HepG2 (cell line): Measurements from ENCODE around the gene SNAPIN. TPM values are rescaled to one million over a fixed set of nuclear protein-coding genes. Genes with fewer than 3 reads are reported as not detected.

Source experiments
- ATAC-seq: fragments of 200-7000 bp; cut with Tn5 transposase; 3 replicates; pipeline ENCODE4 v1.9.1; 2020; ENCODE audit warnings: mild to moderate bottlenecking, moderate library complexity
- BruUV-seq: library from RNA; stranded (reverse); fragments of 400-500 nt; replicated peaks from 2 replicates; lab custom pipeline; 2021; lab: Mats Ljungman, UMichigan
- CTCF ChIA-PET: fragments of 300-600 bp; formaldehyde crosslinking; extraction: SDS; loops from one replicate; lab custom pipeline; 2021; ENCODE audit warnings: low total read pairs, inconsistent platforms, low intra/inter-chr PET ratio; lab: Yijun Ruan, JAX
- POLR2A ChIA-PET: fragments of 350-600 bp; sonication (Branson Sonifier 250); formaldehyde crosslinking; loops from one replicate; lab custom pipeline; 2020; ENCODE audit warnings: antibody characterized with exemption, inconsistent platforms; lab: Yijun Ruan, JAX
- DNase-seq: peaks from one replicate; pipeline ENCODE4 v3.0.0-alpha.2; 2015; ENCODE audit warnings: low spot score
- FAIRE-seq: peaks from 3 replicates; lab custom pipeline; 2011; peaks lifted over from hg19 to GRCh38; lab: Jason Lieb, UNC
- H2AFZ ChIP-seq: one replicate; pipeline ENCODE4 v1.6.1; 2011; ENCODE audit warnings: low read length, inconsistent platforms
- H3K27ac ChIP-seq: fragments of 300-600 bp; 3 replicates; pipeline ENCODE4 v1.8.0; 2011; ENCODE audit warnings: mixed run types, mild to moderate bottlenecking, mixed read lengths, low read length, inconsistent platforms; ENCODE audit not compliant: insufficient read depth; ENCODE audit errors: extremely low read length
- H3K27me3 ChIP-seq, 2 experiments: fragments of 200-600 bp in 1 of 2; 2 replicates in 1 of 2; 3 replicates in 1 of 2; pipeline versions ENCODE4 v1.6.0 to v1.8.0; 2011; ENCODE audit warnings: low read length in 2 of 2, mild to moderate bottlenecking in 2 of 2, moderate library complexity in 2 of 2, inconsistent platforms in 1 of 2; ENCODE audit not compliant: insufficient read depth in 2 of 2, control insufficient read depth in 1 of 2
- H3K36me3 ChIP-seq, 2 experiments: fragments of 200-600 bp in 1 of 2; replicated peaks in 1 of 2; 2 replicates in 1 of 2; 3 replicates in 1 of 2; pipeline versions ENCODE4 v1.5.1 to v1.8.0; 2011; ENCODE audit warnings: low read length in 2 of 2, inconsistent platforms in 1 of 2; ENCODE audit not compliant: insufficient read depth in 2 of 2, control insufficient read depth in 1 of 2
- H3K4me1 ChIP-seq: 2 replicates; pipeline ENCODE4 v1.5.1; 2012; ENCODE audit warnings: low read length, inconsistent platforms; ENCODE audit not compliant: insufficient read depth
- H3K4me2 ChIP-seq: 2 replicates; pipeline ENCODE4 v1.6.0; 2011; ENCODE audit warnings: low read depth, low read length, inconsistent platforms
- H3K4me3 ChIP-seq, 3 experiments: fragments of 200-600 bp in 1 of 3; sonication (generic), shearing (Covaris generic) in 1 of 3; replicated peaks in 1 of 3; 2 replicates each; pipeline ENCODE4 v1.5.1; 2011 to 2016; ENCODE audit warnings: low read length in 3 of 3, inconsistent platforms in 2 of 3, low read depth in 2 of 3, mild to moderate bottlenecking in 2 of 3, control low read depth in 1 of 3, mixed read lengths in 1 of 3; ENCODE audit not compliant: insufficient read depth in 1 of 3
- H3K79me2 ChIP-seq: one replicate; pipeline ENCODE4 v1.6.1; 2011; ENCODE audit warnings: low read length, inconsistent platforms; ENCODE audit not compliant: insufficient read depth
- H3K9ac ChIP-seq: 2 replicates; pipeline ENCODE4 v1.6.0; 2011; ENCODE audit warnings: mild to moderate bottlenecking, low read depth, low read length, inconsistent platforms; ENCODE audit not compliant: insufficient read depth
- H3K9me3 ChIP-seq: 2 replicates; pipeline ENCODE4 v1.5.1; 2012; ENCODE audit warnings: mild to moderate bottlenecking, low read length
- H4K20me1 ChIP-seq: 2 replicates; pipeline ENCODE4 v1.6.0; 2011; ENCODE audit warnings: inconsistent platforms, mild to moderate bottlenecking, low read length, moderate library complexity; ENCODE audit not compliant: insufficient read depth
- ARNTL ChIP-seq: sonication (generic); formaldehyde crosslinking; IDR thresholded peaks from 2 replicates; pipeline ENCODE4 v1.4.0; 2020; ENCODE audit warnings: mild to moderate bottlenecking, missing genetic modification reagents
- ASH2L ChIP-seq: fragments of 300-600, 200-600 bp; sonication (generic); IDR thresholded peaks from 2 replicates; pipeline ENCODE4 v1.7.0; 2017; ENCODE audit warnings: low read depth, mild to moderate bottlenecking, moderate library complexity, mixed read lengths, low read length; ENCODE audit not compliant: insufficient read length
- EHMT2 ChIP-seq: fragments of 200-600 bp; sonication (generic); IDR thresholded peaks from 2 replicates; pipeline ENCODE4 v1.7.0; 2017; ENCODE audit warnings: antibody characterized with exemption, low read depth, low read length, borderline replicate concordance
- GTF3A ChIP-seq: sonication (generic); formaldehyde crosslinking; conservative IDR thresholded peaks from 2 replicates; pipeline ENCODE4 v1.4.0; 2020; ENCODE audit warnings: mild to moderate bottlenecking, missing genetic modification reagents
- NONO ChIP-seq, 2 experiments: fragments of 450-650 bp in 1 of 2; sonication (generic) in 1 of 2; formaldehyde crosslinking in 1 of 2; IDR thresholded peaks in 1 of 2; conservative IDR thresholded peaks in 1 of 2; 2 replicates each; pipeline versions ENCODE4 v1.6.1 to v1.8.0; 2017 to 2022; ENCODE audit warnings: mild to moderate bottlenecking in 1 of 2, missing genetic modification reagents in 1 of 2, moderate library complexity in 1 of 2
- NR1H2 ChIP-seq: sonication (generic); formaldehyde crosslinking; IDR thresholded peaks from 2 replicates; pipeline ENCODE4 v1.8.1; 2022; ENCODE audit warnings: low read depth, missing genetic modification reagents, borderline replicate concordance
- TBP ChIP-seq: sonication (generic); formaldehyde crosslinking; IDR thresholded peaks from 2 replicates; pipeline ENCODE4 v1.5.0; 2020; ENCODE audit warnings: missing genetic modification reagents
- TBX2 ChIP-seq: sonication (generic); formaldehyde crosslinking; IDR thresholded peaks from 2 replicates; pipeline ENCODE4 v1.5.0; 2020; ENCODE audit warnings: missing genetic modification reagents, mild to moderate bottlenecking, borderline replicate concordance
- ZNF136 ChIP-seq: sonication (generic); formaldehyde crosslinking; IDR thresholded peaks from 2 replicates; pipeline ENCODE4 v1.8.1; 2022; ENCODE audit warnings: low read depth, mild to moderate bottlenecking, moderate library complexity, missing genetic modification reagents
- ZNF383 ChIP-seq: sonication (generic); formaldehyde crosslinking; IDR thresholded peaks from 2 replicates; pipeline ENCODE4 v1.4.0; 2020; ENCODE audit warnings: missing genetic modification reagents, mild to moderate bottlenecking, borderline replicate concordance
- ZNF883 ChIP-seq: sonication (generic); formaldehyde crosslinking; IDR thresholded peaks from 2 replicates; pipeline ENCODE4 v1.5.1; 2020; ENCODE audit warnings: mild to moderate bottlenecking, missing genetic modification reagents; ENCODE audit errors: not compliant biosample characterization
- WGBS: methylation state at CpG from one replicate; pipeline ENCODE4 v1.1.6; 2017; ENCODE audit warnings: low lambda C conversion rate; 5-methylcytosine and 5-hydroxymethylcytosine counted together
- in situ Hi-C: cut with HindIII; loops from 2 replicates; pipeline ENCODE4 v1.10.0; 2017; ENCODE audit warnings: low pct_unique_long_range_greater_than_20kb; ENCODE audit not compliant: extremely low pct_ligation_motif_present
- intact Hi-C: fragments of 100-400 bp; cut with micrococcal nuclease; formaldehyde crosslinking; loops from one replicate; pipeline ENCODE4 v1.10.0; 2022; ENCODE audit not compliant: unreplicated experiment
- polyA plus RNA-seq, 8 experiments: library from polyadenylated mRNA; depleted of rRNA in 3 of 8; stranded (reverse) in 7 of 8; unstranded in 1 of 8; fragments of >200 nt; fragmentation: Illumina TruSeq in 4 of 8; extraction: Trizol in 4 of 8; gene quantifications; 2 replicates each; pipeline versions ENCODE4 v1.2.1 to v1.2.3, GENCODE V29; 2011 to 2016; ENCODE audit warnings: low read depth in 4 of 8, missing spikeins in 1 of 8, mixed read lengths in 1 of 8; ENCODE audit not compliant: insufficient read depth in 1 of 8
- total RNA-seq, 5 experiments: library from RNA; depleted of rRNA; stranded (reverse); fragments of >200 nt; fragmentation: Illumina TruSeq; extraction: Trizol; gene quantifications; 2 replicates each; pipeline ENCODE4 v1.2.3, GENCODE V29; 2016; ENCODE audit warnings: low read depth in 1 of 5
- TF ChIP-seq, protein P1 (sequence below): sonication (generic); formaldehyde crosslinking; IDR thresholded peaks from 2 replicates; pipeline ENCODE4 v1.8.1; 2023; ENCODE audit warnings: missing genetic modification reagents, mild to moderate bottlenecking, borderline replicate concordance
- TF ChIP-seq, protein P2 (sequence below): sonication (generic); formaldehyde crosslinking; IDR thresholded peaks from 2 replicates; pipeline ENCODE4 v1.4.0; 2020; ENCODE audit warnings: mild to moderate bottlenecking, missing genetic modification reagents

SNAPIN gene
- total and polyA plus RNA-seq, 2 of the 13 experiments (the other 11 are each of a cell fraction or from before 2014, with no cell fraction given): 23.9 to 25.7 TPM

DNA sequence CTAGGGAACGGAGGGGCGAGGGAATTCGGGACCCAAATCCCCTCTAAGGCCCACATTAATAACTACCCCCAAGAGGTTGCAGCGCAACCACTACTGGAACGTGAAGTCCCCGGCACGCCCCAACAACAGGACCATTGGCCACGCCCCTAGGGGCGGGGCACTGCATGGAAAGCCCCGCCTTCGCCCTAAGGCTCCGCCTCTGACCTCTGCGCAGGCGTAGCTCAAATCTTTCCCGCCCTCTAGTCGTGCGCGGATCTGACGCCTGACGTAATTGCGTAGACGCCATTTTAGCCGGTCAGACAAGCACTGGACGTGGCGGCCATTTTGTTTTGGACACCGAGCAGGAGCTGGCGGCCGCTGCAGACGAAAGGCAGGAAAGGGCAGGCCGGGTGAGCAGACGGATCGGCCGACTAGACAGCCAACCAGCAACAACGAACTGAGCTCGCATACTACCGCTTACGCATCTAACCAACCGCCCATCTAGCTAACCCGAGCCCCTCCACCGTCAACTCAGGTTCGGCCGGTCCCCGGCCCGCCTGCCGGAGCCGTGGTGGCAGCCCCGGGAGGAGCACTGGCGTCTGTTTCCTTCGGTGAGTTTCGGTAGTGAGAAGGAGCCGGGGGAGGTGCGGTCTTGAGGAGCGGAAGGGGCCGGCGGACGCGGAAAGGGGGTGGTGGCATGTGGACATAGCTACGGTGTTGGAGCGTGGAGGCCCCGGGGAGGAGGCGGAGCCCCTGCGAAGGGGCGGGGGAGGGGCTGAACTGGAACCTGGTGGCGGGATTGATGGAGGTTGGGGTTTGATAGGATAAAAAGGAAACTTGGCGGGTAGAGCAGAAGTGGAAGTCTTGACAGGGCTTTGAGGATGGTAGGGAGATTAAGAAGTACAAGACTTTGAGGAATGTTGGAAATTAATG lies 24.5 kb upstream of the SNAPIN start, which contains the start of gene CHTOP:
TSS of gene CHTOP (plus strand) at position 313 of the 912 bp plus-strand sequence. CDS start 2,523 bp downstream, outside the sequence.
- Histone ChIP-seq H3K27ac (peak within 1 kb of the TSS; percentile 100), H3K9me3 (no peaks in the 10 kb centered on the region), H2AFZ (no peak within 1 kb of the TSS), H3K4me2 (peak within 1 kb of the TSS; percentile 79), H3K27me3 (no peaks in the 10 kb centered on the region), H3K4me1 (peaks cover 67% of the 10 kb centered on the region), H3K9ac (peak within 1 kb of the TSS; percentile 100), H3K36me3 (peaks cover 8 to 32% of the 10 kb centered on the region in 2 experiments; a peak in 4 of 5 replicates), H3K79me2 (peaks cover 46% of the 10 kb centered on the region), H4K20me1 (peaks cover 13% of the 10 kb centered on the region), H3K4me3 (peak within 1 kb of the TSS; percentile 87 to 97 (median 96))
- WGBS: 6% methylated on average over 40 of the region's 65 CpGs
- intact Hi-C loops (loop anchor here (5.0 kb wide), 1 partner anchor 38 kb away; the partner anchor contains the start of gene ILF2), in situ Hi-C loops (no loop called here)
- TSS peak; percentile 93 for BruUV-seq
- ChIA-PET POLR2A (interaction anchor here (0.5 to 2.7 kb wide), 38 partner anchors 9 to 592 kb away, joined by 3 to 63 read pairs (median 5); partner anchors contain the start of genes ILF2, INTS3, RPS27 and S100A14), CTCF (no interaction called here)
- FAIRE-seq (peak; percentile 94), DNase-seq (peak; percentile 95), ATAC-seq (peak; percentile 81)
- TF ChIP-seq TBX2 (CRISPR knock-in tag): peak; percentile 87
- no peak for TF ChIP-seq TBP (CRISPR knock-in tag)
- 0 out of 2 replicates have a peak, but pooled peaks have one; percentile 41 for TF ChIP-seq ZNF136 (CRISPR knock-in tag)
- TF ChIP-seq NR1H2 (CRISPR knock-in tag): no peak
- TF ChIP-seq, protein P1, sequence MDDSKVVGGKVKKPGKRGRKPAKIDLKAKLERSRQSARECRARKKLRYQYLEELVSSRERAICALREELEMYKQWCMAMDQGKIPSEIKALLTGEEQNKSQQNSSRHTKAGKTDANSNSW (CRISPR knock-in tag): 0 out of 2 replicates have a peak, but pooled peaks have one; percentile 65
- TF ChIP-seq ARNTL (CRISPR knock-in tag): no peak
- peak; percentile 63 for TF ChIP-seq ZNF883 (CRISPR knock-in tag)
- no peak for TF ChIP-seq EHMT2
- TF ChIP-seq, protein P2, sequence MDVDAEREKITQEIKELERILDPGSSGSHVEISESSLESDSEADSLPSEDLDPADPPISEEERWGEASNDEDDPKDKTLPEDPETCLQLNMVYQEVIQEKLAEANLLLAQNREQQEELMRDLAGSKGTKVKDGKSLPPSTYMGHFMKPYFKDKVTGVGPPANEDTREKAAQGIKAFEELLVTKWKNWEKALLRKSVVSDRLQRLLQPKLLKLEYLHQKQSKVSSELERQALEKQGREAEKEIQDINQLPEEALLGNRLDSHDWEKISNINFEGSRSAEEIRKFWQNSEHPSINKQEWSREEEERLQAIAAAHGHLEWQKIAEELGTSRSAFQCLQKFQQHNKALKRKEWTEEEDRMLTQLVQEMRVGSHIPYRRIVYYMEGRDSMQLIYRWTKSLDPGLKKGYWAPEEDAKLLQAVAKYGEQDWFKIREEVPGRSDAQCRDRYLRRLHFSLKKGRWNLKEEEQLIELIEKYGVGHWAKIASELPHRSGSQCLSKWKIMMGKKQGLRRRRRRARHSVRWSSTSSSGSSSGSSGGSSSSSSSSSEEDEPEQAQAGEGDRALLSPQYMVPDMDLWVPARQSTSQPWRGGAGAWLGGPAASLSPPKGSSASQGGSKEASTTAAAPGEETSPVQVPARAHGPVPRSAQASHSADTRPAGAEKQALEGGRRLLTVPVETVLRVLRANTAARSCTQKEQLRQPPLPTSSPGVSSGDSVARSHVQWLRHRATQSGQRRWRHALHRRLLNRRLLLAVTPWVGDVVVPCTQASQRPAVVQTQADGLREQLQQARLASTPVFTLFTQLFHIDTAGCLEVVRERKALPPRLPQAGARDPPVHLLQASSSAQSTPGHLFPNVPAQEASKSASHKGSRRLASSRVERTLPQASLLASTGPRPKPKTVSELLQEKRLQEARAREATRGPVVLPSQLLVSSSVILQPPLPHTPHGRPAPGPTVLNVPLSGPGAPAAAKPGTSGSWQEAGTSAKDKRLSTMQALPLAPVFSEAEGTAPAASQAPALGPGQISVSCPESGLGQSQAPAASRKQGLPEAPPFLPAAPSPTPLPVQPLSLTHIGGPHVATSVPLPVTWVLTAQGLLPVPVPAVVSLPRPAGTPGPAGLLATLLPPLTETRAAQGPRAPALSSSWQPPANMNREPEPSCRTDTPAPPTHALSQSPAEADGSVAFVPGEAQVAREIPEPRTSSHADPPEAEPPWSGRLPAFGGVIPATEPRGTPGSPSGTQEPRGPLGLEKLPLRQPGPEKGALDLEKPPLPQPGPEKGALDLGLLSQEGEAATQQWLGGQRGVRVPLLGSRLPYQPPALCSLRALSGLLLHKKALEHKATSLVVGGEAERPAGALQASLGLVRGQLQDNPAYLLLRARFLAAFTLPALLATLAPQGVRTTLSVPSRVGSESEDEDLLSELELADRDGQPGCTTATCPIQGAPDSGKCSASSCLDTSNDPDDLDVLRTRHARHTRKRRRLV (CRISPR knock-in tag): no peak; the same call in 1 of the 2 replicates
- no peak for TF ChIP-seq NONO (IDR thresholded peaks at IDR 0.05)
- peak; percentile 88 for TF ChIP-seq NONO (CRISPR knock-in tag; conservative IDR thresholded peaks at IDR 0.05)
- peak; percentile 96 for TF ChIP-seq ASH2L
- no peak for TF ChIP-seq ZNF383
- TF ChIP-seq GTF3A (CRISPR knock-in tag): no peak
